ENCODE data around the gene RDH13.
"Not testable (repeated sequence)": the region's sequence is repeated elsewhere in the genome, so short reads cannot be mapped to it uniquely, and the experiment has no call there.

RDH13 gene

GRCh38 chr19:55076321-55076720, 13.4 kb upstream of the RDH13 start:
- no peak for DNase-seq (ENCODE audit: low spot score)

- DNase-seq (ENCODE audit: low spot score) = no peak
These were observed 12.5 kb upstream of the RDH13 start, which contains the start of gene EPS8L1 for GRCh38 chr19:55075371-55075998. TSS of gene EPS8L1 (plus strand) at chr19:55075869. CDS start at chr19:55076445, 576 bp downstream.

GRCh38 chr19:55071913-55072312, 9.0 kb upstream of the RDH13 start:
- no peak for DNase-seq (ENCODE audit: low spot score)

GRCh38 chr19:55071129-55071502, 8.2 kb upstream of the RDH13 start:
- DNase-seq (ENCODE audit: low spot score) = no peak

GRCh38 chr19:55070466-55071128, 7.6 kb upstream of the RDH13 start:
- DNase-seq (ENCODE audit: low spot score) = no peak

- no peak for DNase-seq (ENCODE audit: low spot score)
These were observed 6.9 kb upstream of the RDH13 start for GRCh38 chr19:55069865-55070197.

- DNase-seq (ENCODE audit: low spot score) = no peak
These were observed 6.3 kb upstream of the RDH13 start for GRCh38 chr19:55068950-55069864.

DNA sequence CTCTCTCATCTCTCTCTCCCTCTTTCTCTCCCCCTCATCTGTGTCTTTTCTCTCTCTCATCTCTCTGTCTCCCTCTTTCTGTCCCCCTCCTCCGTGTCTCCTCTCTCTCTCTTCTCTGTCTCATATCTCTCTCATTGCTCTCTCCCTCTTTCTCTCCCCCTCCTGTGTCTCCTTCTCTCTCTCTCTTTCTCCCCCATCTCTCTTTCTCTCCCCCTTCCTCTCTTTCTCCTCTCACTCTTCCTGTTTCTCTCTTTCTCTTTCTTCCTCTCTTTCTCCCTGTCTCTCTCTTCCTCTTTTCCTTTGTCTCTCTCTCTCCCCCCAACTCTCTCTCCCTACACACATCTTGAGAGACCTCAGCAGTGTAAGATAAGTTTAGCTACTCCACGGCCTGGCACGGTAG, 4.9 kb upstream of the RDH13 start:
- DNase-seq (ENCODE audit: low spot score) = no peak

DNA sequence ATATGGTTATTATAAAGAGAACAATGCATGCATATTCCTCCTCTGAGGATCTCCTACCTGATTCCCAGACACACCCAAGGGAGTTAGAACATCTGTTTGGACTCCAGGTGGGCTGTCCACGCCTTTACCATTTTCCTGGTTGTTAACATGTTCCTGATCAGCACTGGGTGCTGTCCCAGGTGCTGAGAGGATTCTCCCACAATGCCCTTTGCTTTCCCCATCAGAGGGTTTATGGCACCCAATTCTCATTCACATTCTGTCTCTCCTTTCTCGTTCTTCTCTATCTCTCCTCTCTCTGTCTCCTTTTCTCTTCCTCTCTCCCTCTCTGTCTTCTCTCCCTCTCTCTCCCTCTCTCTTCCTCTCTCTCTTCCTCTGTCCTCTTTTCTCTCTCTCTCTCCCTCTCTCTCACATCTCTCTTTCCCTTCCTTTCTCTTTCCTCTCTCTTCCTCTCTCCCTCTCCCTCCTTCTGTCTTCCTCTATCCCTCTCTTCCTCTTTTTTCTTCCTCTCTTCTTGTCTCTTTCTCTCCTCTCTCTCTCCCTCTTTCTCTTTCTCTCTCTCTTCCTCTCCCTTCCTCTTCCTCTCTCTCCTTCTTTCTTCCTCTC, 3.3 kb upstream of the RDH13 start:
- DNase-seq (ENCODE audit: low spot score) = no peak

DNA sequence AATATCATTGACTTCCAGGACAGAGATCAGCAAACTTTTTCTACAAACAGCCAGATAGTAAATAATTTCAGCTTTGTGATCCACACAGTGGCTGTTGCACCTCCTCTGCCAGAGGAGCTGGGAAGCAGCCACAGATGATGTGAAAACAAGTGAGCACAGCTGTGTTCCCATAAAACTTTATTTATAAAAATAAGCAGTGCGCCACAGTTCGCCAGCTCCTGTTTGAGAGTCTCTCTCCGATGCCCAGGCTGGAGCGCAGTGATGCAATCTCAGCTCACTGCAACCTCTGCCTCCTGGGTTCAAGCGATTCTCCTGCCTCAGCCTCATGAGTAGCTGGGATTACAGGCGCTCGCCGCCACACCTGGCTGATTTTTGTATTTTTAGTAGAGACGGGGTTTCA, 2.6 kb upstream of the RDH13 start:
- not testable (repeated sequence) for DNase-seq (ENCODE audit: low spot score)

- DNase-seq (ENCODE audit: low spot score) = no peak
These were observed 520 bp upstream of the RDH13 start for GRCh38 chr19:55063492-55063843.

DNA sequence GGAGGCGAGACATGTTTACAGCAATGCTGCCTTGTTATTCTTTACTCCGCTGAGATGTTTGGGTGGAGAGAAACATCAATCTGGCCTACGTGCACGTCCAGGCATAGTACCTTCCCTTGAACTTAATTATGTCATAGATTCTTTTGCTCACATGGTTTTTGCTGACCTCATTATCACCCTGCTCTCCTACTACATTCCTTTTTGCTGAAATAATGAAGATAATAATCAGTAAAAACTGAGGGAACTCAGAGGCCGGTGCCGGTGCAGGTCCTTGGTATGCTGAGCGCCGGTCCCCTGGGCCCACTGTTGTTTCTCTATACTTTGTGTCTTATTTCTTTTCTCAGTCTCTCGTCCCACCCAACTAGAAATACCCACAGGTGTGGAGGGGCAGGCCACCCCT, 2.7 kb downstream of the RDH13 start:
- not testable (repeated sequence) for DNase-seq (ENCODE audit: low spot score)

GRCh38 chr19:55058781-55059610, 4.0 kb downstream of the RDH13 start:
- no peak for DNase-seq (ENCODE audit: low spot score)

GRCh38 chr19:55056827-55057226, 6.1 kb downstream of the RDH13 start:
- no peak for DNase-seq (ENCODE audit: low spot score)

- DNase-seq (ENCODE audit: low spot score) = no peak
These were observed 9.2 kb downstream of the RDH13 start for GRCh38 chr19:55053735-55054134.

- no peak for DNase-seq (ENCODE audit: low spot score)
These were observed 12.0 kb downstream of the RDH13 start for GRCh38 chr19:55050749-55051532.

- no peak for DNase-seq (ENCODE audit: low spot score)
These were observed 14.5 kb downstream of the RDH13 start for GRCh38 chr19:55048446-55048845.

DNA sequence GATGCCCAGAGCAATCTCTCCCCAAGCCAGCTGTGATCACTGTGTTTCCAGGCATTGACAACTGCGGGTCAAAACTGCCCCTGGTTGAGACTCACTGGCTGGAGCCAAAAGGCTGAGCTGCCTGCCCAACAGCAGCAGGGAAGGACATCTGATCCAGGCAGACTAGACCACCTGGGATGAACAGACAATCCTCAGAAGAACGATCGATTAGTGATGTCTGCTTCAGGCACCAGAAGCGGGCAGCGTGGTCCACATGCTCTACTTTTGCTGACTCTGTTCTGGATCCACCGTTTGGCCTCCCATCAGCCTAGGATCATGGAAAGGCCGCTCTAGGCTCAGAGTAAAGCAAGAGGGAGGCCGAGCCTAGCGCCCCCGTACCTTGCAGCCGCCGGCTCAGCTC, 15.0 kb downstream of the RDH13 start:
- DNase-seq (ENCODE audit: low spot score) = no peak

DNA sequence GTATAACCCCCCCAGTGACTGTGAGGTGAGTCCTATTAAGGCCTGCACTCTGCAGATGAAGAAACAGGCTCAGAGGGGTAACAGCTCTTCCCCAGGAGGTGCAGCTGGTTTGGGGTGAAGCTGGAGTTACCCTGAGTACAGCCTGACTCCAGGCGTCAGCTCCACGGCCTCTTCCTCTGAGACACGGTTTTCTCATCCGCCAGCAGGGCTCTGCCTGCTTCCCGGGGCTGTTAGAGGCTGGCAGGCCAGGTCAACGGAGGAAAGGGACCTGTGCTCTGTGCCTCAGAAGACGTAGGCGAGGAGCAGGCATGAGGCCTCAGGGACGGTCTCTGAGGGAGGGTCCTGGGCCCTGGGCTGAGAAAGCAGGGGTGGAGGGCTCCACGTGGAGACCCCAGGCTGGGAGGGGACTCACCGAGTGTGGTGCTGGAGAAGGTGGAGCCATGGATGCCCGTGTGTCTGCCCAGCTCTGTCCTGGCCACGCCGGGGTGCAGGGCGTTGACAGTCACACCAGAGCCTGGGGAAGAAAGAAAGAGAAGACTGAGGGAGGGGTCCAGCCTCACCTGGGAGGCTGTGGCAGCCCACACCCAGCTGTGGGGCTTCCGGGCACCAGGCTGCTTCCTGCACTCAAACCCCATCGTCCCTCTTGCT, 15.8 kb downstream of the RDH13 start:
- no peak for DNase-seq (ENCODE audit: low spot score)
